ENCODE data around the gene ADAMTS2.

Gene ADAMTS2

DNA sequence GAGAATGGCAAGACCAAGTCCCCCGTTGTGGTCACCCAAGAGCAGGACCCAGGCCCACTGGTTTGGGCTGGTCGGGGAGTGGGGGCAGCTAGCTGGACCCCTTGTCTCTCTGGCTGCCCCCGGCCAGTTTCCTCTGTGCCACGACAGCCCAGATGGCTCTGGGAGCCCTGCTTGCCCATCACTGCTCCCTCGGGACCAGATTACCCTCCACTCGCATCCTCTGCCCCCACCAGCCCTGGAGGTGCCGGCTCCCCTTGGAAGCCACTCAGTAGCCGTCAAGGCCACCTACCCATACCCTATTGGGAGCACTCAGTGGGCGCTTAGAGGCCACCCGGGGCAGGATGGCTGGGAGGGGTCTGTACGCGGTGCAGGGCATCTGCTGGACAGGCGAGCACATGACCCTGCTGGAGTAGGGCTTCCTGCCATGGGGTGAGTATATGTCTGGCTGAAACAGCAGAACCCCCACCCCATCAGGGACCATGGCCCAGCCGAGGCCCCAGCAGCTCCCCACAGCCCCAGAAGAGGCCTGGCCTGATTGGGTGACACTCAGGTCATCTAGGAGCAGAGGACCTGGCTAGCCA, 215.1 kb downstream of the ADAMTS2 start:
- TF ChIP-seq, protein P1, sequence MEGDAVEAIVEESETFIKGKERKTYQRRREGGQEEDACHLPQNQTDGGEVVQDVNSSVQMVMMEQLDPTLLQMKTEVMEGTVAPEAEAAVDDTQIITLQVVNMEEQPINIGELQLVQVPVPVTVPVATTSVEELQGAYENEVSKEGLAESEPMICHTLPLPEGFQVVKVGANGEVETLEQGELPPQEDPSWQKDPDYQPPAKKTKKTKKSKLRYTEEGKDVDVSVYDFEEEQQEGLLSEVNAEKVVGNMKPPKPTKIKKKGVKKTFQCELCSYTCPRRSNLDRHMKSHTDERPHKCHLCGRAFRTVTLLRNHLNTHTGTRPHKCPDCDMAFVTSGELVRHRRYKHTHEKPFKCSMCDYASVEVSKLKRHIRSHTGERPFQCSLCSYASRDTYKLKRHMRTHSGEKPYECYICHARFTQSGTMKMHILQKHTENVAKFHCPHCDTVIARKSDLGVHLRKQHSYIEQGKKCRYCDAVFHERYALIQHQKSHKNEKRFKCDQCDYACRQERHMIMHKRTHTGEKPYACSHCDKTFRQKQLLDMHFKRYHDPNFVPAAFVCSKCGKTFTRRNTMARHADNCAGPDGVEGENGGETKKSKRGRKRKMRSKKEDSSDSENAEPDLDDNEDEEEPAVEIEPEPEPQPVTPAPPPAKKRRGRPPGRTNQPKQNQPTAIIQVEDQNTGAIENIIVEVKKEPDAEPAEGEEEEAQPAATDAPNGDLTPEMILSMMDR (conservative IDR thresholded peaks at IDR 0.05; ENCODE audit: low read depth, low read length) = no peak
- DNase-seq (ENCODE audit: low read depth) = no peak

DNA sequence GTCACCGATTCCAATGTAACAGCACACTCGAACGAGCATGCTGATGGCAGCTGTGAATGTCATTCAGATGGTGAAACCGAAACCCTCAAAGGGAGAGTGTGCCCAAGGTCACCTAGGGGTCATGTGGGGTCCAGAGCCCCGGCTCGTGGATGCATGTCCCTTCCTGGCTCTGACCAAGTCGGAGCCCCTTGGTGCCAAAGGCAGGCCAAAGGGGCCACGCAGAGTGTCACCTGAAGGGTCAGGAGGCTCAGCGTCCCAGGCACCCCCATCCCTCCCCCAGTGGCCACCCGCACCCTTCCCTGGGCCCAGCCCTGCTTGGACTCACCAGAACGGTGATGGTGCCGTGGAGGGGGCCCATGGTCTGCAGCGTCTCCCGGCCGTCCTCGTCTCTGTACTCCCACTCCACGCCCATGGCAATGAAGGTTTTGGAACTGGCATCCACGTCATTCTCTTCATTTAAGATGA, 215.6 kb downstream of the ADAMTS2 start:
- H3K4me3 ChIP-seq (ENCODE audit: low read depth, low read length) = no peak overlapping the region
- TF ChIP-seq, protein P1 (conservative IDR thresholded peaks at IDR 0.05; ENCODE audit: low read depth, low read length) = no peak
- no peak for DNase-seq (ENCODE audit: low read depth)

More for the DNA sequence above, 215.1 kb downstream of the ADAMTS2 start:
- H3K4me3 ChIP-seq (ENCODE audit: low read depth, low read length) = no peak overlapping the region

DNA sequence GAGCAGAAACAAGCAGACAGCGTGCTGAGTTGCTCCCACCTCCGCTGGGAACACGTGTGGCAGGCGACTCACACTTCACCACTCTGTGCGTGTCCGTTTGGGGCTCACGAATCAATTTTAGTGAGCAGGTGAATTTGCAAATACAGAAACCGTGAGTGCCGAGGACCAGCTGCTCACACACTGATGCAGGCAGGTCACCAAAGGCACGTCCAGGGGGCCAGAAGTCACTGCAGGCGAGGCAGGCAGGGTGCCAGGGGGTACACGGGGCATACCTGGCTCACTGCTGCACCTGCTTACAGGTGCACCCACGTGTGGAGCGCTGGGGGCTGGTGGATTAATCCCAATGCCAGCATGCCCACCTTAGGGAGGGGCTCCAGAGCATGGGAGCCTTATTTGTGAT, 216.3 kb downstream of the ADAMTS2 start:
- no peak for DNase-seq (ENCODE audit: low read depth)
- TF ChIP-seq, protein P1 (conservative IDR thresholded peaks at IDR 0.05; ENCODE audit: low read depth, low read length) = no peak
- H3K4me3 ChIP-seq (ENCODE audit: low read depth, low read length) = no peak overlapping the region

DNA sequence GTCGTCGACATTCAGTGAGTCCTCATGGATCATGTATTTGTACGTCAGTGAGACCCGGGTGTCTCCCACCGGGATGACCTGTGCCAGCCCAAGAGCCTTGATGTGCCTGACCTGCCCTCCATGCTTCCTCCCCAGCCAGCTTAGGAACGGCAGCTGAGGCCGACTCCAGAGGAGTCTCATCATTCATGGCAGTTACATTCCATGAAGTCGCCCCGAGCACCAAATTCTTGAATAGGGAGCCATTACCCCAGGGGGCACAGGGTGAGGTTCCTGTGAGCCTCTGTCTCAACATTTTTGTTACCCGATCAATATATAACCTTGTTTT, 217.3 kb downstream of the ADAMTS2 start:
- TF ChIP-seq, protein P1 (conservative IDR thresholded peaks at IDR 0.05; ENCODE audit: low read depth, low read length) = no peak
- DNase-seq (ENCODE audit: low read depth) = no peak
- no peak overlapping the region for H3K4me3 ChIP-seq (ENCODE audit: low read depth, low read length)

DNA sequence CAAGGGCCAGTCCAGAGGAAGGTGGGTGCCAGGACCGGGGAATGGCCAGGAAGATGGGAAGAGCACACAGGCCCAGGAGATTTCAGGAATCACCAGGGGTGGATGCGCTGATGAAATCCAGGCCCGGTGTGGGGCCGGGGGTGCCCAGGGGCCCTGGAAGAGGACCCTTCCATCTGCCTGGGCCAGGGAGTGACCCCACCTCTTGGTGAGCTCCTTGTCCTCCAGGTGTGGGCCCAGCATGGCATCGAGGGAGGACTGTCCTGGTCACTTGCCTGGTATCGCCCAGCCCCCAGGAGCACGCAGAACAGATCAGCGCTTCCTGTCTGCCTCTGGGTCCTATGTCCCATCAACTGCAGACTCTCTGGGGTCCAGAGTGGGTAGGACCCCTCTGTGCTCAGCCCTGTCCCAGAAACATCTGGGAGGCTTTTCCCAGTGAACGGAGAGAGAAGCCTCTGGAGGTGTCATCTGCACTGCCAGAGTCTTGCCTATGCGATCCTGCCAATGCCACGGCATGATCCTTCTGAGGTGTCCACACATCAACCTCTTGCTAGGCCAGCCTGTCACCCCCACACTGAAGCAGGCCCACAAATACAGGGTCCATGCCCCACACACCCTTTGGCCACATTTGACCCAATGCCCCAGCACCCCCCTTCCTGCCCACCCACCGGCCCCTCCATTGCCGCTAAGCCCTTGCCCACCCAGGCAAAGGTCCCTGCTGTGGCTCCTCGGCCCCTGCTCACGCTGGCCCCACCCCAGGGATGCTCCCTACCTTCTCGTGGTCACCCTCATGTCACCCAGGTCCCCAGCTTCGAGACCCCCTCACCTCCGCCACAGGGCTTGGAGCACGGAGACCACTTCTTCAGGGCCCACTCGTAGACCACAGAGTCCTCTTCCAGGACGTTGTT, 217.9 kb downstream of the ADAMTS2 start:
- no peak for DNase-seq (ENCODE audit: low read depth)
- H3K4me3 ChIP-seq (ENCODE audit: low read depth, low read length) = no peak overlapping the region
- TF ChIP-seq, protein P1 (conservative IDR thresholded peaks at IDR 0.05; ENCODE audit: low read depth, low read length) = no peak

DNA sequence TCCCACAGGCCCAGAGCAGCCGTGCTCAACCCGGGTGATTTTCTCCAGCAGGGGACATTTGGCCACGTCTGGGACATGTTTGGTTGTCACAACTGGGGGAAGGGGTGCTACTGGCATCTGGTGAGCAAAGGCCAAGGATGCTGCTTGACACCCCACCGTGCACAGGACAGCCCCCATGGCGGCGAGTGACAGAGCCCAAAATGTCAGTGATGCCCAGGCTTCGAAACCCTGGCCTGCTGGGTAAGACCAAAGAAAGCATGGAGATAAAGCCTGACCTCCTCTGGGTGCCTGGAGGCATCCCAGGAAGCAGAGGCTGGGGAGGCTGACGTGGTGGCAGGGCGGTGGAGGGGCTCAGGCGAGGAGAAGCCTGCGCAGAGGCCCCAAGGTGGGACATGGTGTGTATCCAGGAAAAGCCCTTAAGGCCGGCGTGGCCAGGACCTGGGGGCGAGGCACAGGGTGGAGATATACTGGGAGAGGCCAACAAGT, 218.7 kb downstream of the ADAMTS2 start:
- DNase-seq (ENCODE audit: low read depth) = no peak
- no peak overlapping the region for H3K4me3 ChIP-seq (ENCODE audit: low read depth, low read length)
- TF ChIP-seq, protein P1 (conservative IDR thresholded peaks at IDR 0.05; ENCODE audit: low read depth, low read length) = no peak

All from choroid plexus epithelial cell (primary cell).